GM18498 (cell line): Measurements from ENCODE around the gene SEPTIN8.
A peak's percentile ranks its signal among the peaks of the same experiment; 100 is the strongest.

Experiments used
- ATAC-seq: cut with Tn5 transposase; IDR thresholded peaks from one replicate; pipeline ENCODE4 v1.9.1; 2021; ENCODE audit warnings: mild to moderate bottlenecking, moderate library complexity; ENCODE audit not compliant: unreplicated experiment

Gene SEPTIN8

GRCh38 chr5:132785365-132785764 lies 8.3 kb upstream of the SEPTIN8 start:
- ATAC-seq = no peak

GRCh38 chr5:132782101-132782500 lies 5.1 kb upstream of the SEPTIN8 start:
- no peak for ATAC-seq

GRCh38 chr5:132781029-132781428 lies 4.0 kb upstream of the SEPTIN8 start:
- no peak for ATAC-seq

- ATAC-seq = no peak
These were observed 3.5 kb upstream of the SEPTIN8 start for GRCh38 chr5:132780577-132780976.

- ATAC-seq = no peak
These were observed 2.9 kb upstream of the SEPTIN8 start for GRCh38 chr5:132779961-132780360.

- ATAC-seq = no peak
These were observed 1.8 kb upstream of the SEPTIN8 start for GRCh38 chr5:132778856-132779255.

- ATAC-seq = no peak
These were observed 1.1 kb upstream of the SEPTIN8 start for GRCh38 chr5:132778129-132778528.

GRCh38 chr5:132776938-132777208 lies 166 bp downstream of the SEPTIN8 start:
- no peak for ATAC-seq

- peak; percentile 24 for ATAC-seq
These were observed 705 bp downstream of the SEPTIN8 start for GRCh38 chr5:132776131-132776937.

GRCh38 chr5:132775476-132775961 lies 1.5 kb downstream of the SEPTIN8 start:
- ATAC-seq = no peak

GRCh38 chr5:132774896-132775295 lies 2.1 kb downstream of the SEPTIN8 start:
- ATAC-seq = no peak

GRCh38 chr5:132774406-132774805 lies 2.6 kb downstream of the SEPTIN8 start:
- ATAC-seq = no peak

- ATAC-seq = no peak
These were observed 3.3 kb downstream of the SEPTIN8 start for GRCh38 chr5:132773601-132774355.

- no peak for ATAC-seq
These were observed 3.9 kb downstream of the SEPTIN8 start for GRCh38 chr5:132773114-132773513.

- no peak for ATAC-seq
These were observed 4.6 kb downstream of the SEPTIN8 start for GRCh38 chr5:132772291-132773070.

GRCh38 chr5:132771503-132771998 lies 5.5 kb downstream of the SEPTIN8 start:
- ATAC-seq = no peak

GRCh38 chr5:132770476-132771159 lies 6.4 kb downstream of the SEPTIN8 start:
- no peak for ATAC-seq

- no peak for ATAC-seq
These were observed 8.6 kb downstream of the SEPTIN8 start for GRCh38 chr5:132768485-132768868.

GRCh38 chr5:132767150-132767549 lies 9.9 kb downstream of the SEPTIN8 start:
- no peak for ATAC-seq

- no peak for ATAC-seq
These were observed 10.3 kb downstream of the SEPTIN8 start for GRCh38 chr5:132766806-132767055.
